ENCODE data around the gene ACP3. TPM values are rescaled to one million over a fixed set of nuclear protein-coding genes. Genes with fewer than 3 reads are reported as not detected.
"Not testable (repeated sequence)": the region's sequence is repeated elsewhere in the genome, so short reads cannot be mapped to it uniquely, and the experiment has no call there.

ACP3 gene
- total RNA-seq, 1 donor from 2014 or later: 19.9 TPM

DNA sequence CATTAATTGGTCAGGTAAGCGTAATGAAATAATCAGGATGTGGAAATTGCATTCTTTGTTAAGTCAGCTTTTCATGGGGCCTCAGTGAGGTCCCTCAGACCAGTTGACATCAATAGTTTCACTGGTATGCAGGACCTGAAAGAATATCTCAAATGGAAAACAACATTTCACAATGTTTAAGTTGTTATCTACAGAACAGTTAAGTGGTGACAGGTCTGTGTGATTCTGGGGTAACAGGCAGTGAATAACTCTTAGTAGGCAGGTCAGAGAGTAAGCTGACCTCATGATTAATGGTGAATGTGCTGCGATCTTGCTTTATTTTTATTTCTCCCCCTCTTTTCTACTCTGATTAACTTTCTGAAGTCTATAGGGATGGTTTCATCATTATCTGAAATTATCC is 28.9 kb upstream of the ACP3 start:
- H3K27ac ChIP-seq: no peak overlapping the region
- intact Hi-C loops (cut with DNase I): no loop called here
- peaks cover 22% of the 10 kb centered on the region for H3K4me1 ChIP-seq
- no peak for TF ChIP-seq CTCF (IDR thresholded peaks at IDR 0.05)
- no peak overlapping the region for H3K4me3 ChIP-seq
- H3K27me3 ChIP-seq (ENCODE audit: low read depth): no peaks in the 10 kb centered on the region
- DNase-seq (no peak), ATAC-seq (no peak)
- no peaks in the 10 kb centered on the region for H3K9me3 ChIP-seq
- H3K36me3 ChIP-seq: no peaks in the 10 kb centered on the region

- intact Hi-C loops (cut with DNase I): no loop called here
- no peak for TF ChIP-seq CTCF (IDR thresholded peaks at IDR 0.05)
- no peak overlapping the region for H3K27ac ChIP-seq
- no peak overlapping the region for H3K4me3 ChIP-seq
- ATAC-seq: no peak
- H3K36me3 ChIP-seq: no peaks in the 10 kb centered on the region
- H3K9me3 ChIP-seq: no peaks in the 10 kb centered on the region
- no peaks in the 10 kb centered on the region for H3K27me3 ChIP-seq (ENCODE audit: low read depth)
- DNase-seq: no peak
- peaks cover 15% of the 10 kb centered on the region for H3K4me1 ChIP-seq
Measured at GRCh38 chr3:132289316-132289715, 27.9 kb upstream of the ACP3 start.

- intact Hi-C loops (cut with DNase I): no loop called here
- TF ChIP-seq CTCF (IDR thresholded peaks at IDR 0.05): no peak
- no peaks in the 10 kb centered on the region for H3K36me3 ChIP-seq
- no peaks in the 10 kb centered on the region for H3K9me3 ChIP-seq
- DNase-seq: no peak
- H3K4me1 ChIP-seq: peaks cover 11% of the 10 kb centered on the region
- H3K27me3 ChIP-seq (ENCODE audit: low read depth): no peaks in the 10 kb centered on the region
- no peak overlapping the region for H3K4me3 ChIP-seq
- peak; percentile 77 to 85 for ATAC-seq
- H3K27ac ChIP-seq: no peak overlapping the region
Measured at GRCh38 chr3:132290833-132291232, 26.4 kb upstream of the ACP3 start.

- Histone ChIP-seq H3K9me3 (no peaks in the 10 kb centered on the region), H3K27me3 (ENCODE audit: low read depth) (no peaks in the 10 kb centered on the region), H3K36me3 (no peaks in the 10 kb centered on the region), H3K4me1 (peaks cover 11% of the 10 kb centered on the region), H3K4me3 (no peak overlapping the region), H3K27ac (no peak overlapping the region)
- TF ChIP-seq CTCF (IDR thresholded peaks at IDR 0.05): no peak
- DNase-seq (no peak), ATAC-seq (no peak)
- intact Hi-C loops (cut with DNase I): no loop called here
Measured at GRCh38 chr3:132292042-132292441, 25.2 kb upstream of the ACP3 start.

- no peak for TF ChIP-seq CTCF (IDR thresholded peaks at IDR 0.05)
- Histone ChIP-seq H3K27ac (no peak overlapping the region), H3K4me1 (peaks cover 11% of the 10 kb centered on the region), H3K27me3 (ENCODE audit: low read depth) (no peaks in the 10 kb centered on the region), H3K9me3 (no peaks in the 10 kb centered on the region), H3K36me3 (no peaks in the 10 kb centered on the region), H3K4me3 (no peak overlapping the region)
- ATAC-seq (no peak), DNase-seq (no peak)
- intact Hi-C loops (cut with DNase I): no loop called here
Measured at GRCh38 chr3:132293251-132293650, 24.0 kb upstream of the ACP3 start.

DNA sequence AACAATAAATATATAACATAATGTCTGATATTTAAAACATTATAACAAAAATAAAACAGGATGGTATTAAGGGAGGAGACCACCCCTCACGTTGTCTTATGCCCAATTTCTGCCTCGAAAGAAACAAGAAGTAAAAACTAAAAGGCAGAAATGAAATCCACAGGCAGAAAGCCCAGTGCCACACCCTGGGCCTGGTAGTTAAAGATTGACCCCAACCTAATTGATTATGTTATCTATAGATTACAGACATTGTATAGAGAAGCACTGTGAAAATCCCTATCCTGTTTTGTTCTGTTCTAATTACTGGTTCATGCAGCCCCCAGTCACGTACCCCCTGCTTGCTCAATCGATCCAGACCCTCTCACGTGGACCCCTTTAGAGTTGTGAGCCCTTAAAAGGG is 22.3 kb upstream of the ACP3 start:
- Histone ChIP-seq H3K36me3 (no peaks in the 10 kb centered on the region), H3K27ac (no peak overlapping the region), H3K4me1 (peaks cover 9% of the 10 kb centered on the region), H3K27me3 (ENCODE audit: low read depth) (no peaks in the 10 kb centered on the region), H3K9me3 (no peaks in the 10 kb centered on the region), H3K4me3 (no peak overlapping the region)
- ATAC-seq (no peak), DNase-seq (no peak)
- intact Hi-C loops (cut with DNase I): no loop called here
- TF ChIP-seq CTCF (IDR thresholded peaks at IDR 0.05): no peak

DNA sequence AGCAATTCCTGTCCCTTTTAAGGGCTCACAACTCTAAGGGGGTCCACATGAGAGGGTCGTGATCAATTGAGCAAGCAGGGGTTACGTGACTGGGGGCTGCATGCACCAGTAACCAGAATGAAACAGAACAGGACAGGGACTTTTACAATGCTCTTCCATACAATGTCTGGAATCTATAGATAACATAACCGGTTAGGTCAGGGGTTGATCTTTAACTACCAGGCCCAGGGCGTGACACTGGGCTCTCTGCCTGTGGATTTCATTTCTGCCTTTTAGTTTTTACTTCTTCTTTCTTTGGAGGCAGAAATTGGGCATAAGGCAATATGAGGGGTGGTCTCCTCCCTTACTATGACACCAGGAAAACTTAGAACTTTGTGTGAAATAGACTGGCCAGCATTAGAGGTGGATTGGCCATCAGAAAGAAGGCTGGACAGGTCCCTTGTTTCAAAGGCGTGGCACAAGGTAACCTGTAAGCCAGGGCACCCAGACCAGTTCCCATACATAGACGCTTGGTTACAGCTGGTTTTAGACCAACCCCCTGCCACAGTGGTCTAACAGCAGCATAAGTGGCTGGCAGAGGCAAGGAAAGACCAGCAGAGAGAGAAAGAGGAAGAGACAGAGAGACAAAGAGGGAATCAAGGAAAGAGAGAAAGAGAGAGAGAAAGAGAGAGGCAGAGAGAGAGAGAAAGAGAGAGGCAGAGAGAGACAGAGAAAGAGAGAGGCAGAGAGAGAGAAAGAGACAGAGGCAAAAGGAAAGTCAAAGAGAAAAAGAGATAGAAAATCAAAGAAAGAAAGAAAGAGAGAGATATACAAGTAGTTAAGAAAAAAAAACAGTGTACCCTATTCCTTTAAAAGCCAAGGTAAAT is 13.6 kb upstream of the ACP3 start:
- H3K27ac ChIP-seq; H3K4me3 ChIP-seq; intact Hi-C loops (cut with DNase I); DNase-seq; H3K36me3 ChIP-seq; ATAC-seq; H3K9me3 ChIP-seq; H3K4me1 ChIP-seq; H3K27me3 ChIP-seq (ENCODE audit: low read depth): not testable (repeated sequence)

- H3K9me3 ChIP-seq; H3K4me1 ChIP-seq; H3K36me3 ChIP-seq; ATAC-seq; H3K27me3 ChIP-seq (ENCODE audit: low read depth); DNase-seq; H3K27ac ChIP-seq; intact Hi-C loops (cut with DNase I); H3K4me3 ChIP-seq: not testable (repeated sequence)
Measured at GRCh38 chr3:132304351-132304750, 12.9 kb upstream of the ACP3 start.

Data from lower lobe of right lung (tissue), 2 donors.